Subcutaneous preadipocyte (primary cell): Measurements from ENCODE around the gene UTP15. TPM values are rescaled to one million over a fixed set of nuclear protein-coding genes. Genes with fewer than 3 reads are reported as not detected.

Experiments
- total RNA-seq: library from RNA; depleted of rRNA; stranded (reverse); fragments of >200 nt; gene quantifications from 2 replicates; pipeline ENCODE4 v1.2.3, GENCODE V29; 2012

UTP15 gene
- 22.8 and 31.9 TPM in 2 replicates for total RNA-seq

GRCh38 chr5:73565139-73565968, at the start of gene UTP15, which contains the start of gene ANKRA2:
Gene UTP15 (plus strand): TSS chr5:73565743. CDS start chr5:73567345, 1,602 bp downstream.
Gene ANKRA2 (minus strand): TSS chr5:73565639. CDS start chr5:73562881, 2,758 bp downstream.

GRCh38 chr5:73625944-73626811, 60.6 kb downstream of the UTP15 start, which contains the start of gene ARHGEF28:
Gene ARHGEF28 (plus strand): TSS chr5:73626196. CDS start chr5:73684852, 58,656 bp downstream.

Other genes starting within 250 kb of the UTP15 start
- 0.73 and 1.4 TPM in 2 replicates for gene FOXD1, start 117.0 kb upstream of the UTP15 start, total RNA-seq
- 235 and 261 TPM in 2 replicates for gene BTF3, start 67.3 kb upstream of the UTP15 start, total RNA-seq
- 13.2 and 14.5 TPM in 2 replicates for gene ANKRA2, start 104 bp upstream of the UTP15 start, total RNA-seq
- gene ARHGEF28, start 60.5 kb downstream of the UTP15 start, total RNA-seq = 1.1 and 20.7 TPM in 2 replicates